Measurements from ENCODE around the gene TRAF5.

GRCh38 chr1:211352985-211353515 is 26.4 kb downstream of the TRAF5 start:
- no peak for TF ChIP-seq POLR2AphosphoS5 (IDR thresholded peaks at IDR 0.05; ENCODE audit: low read depth, low read length)
- no peak for TF ChIP-seq TAF1 (IDR thresholded peaks at IDR 0.05; ENCODE audit: borderline replicate concordance, insufficient read depth, low read length)
- TF ChIP-seq REST (IDR thresholded peaks at IDR 0.05; ENCODE audit: insufficient read depth in 1 of 2, low read depth in 2 of 2, low read length in 2 of 2): no peak
- no peak for TF ChIP-seq SIN3A (IDR thresholded peaks at IDR 0.05; ENCODE audit: borderline replicate concordance, insufficient read depth, low read length)
